Ovary (tissue), 3 donors: ENCODE data around the gene NPAT.

Source experiments
- POLR2A ChIP-seq: fragments of 450-650 bp; IDR thresholded peaks from one replicate; pipeline ENCODE4 v1.6.1; 2017; ENCODE audit warnings: antibody characterized with exemption, mild to moderate bottlenecking, moderate library complexity
- TF ChIP-seq, protein P1 (sequence below), 3 donors: fragments of 450-650 bp in 2 of 3; fragments of 200-600 bp in 1 of 3; IDR thresholded peaks; one replicate each; pipeline versions ENCODE4 v1.5.1 to v1.8.0; 2016 to 2022; ENCODE audit warnings: antibody characterized with exemption in 3 of 3, mild to moderate bottlenecking in 1 of 3
- donor health status: DM: no; HTN: no; CAD: no.

DNA sequence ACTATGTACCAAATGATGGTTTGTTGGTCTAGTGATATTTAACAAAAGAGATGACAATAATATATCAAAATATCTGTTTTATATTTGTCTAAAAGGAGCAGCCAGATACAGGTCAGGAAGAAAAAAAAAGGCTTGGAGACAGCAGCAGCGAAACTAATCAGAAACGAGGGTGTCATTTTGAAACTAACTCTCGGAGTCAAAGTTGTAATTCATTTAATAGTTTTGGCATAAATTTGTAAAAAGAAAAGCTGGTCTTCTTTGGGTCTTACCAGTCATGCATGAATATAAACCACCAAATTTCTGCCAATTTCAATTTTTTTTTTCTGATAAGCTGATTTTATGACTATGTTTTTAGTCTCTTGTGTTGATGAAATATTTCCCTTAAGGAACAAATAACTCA, 25.5 kb downstream of the NPAT start:
- TF ChIP-seq POLR2A = no peak
- TF ChIP-seq, protein P1, sequence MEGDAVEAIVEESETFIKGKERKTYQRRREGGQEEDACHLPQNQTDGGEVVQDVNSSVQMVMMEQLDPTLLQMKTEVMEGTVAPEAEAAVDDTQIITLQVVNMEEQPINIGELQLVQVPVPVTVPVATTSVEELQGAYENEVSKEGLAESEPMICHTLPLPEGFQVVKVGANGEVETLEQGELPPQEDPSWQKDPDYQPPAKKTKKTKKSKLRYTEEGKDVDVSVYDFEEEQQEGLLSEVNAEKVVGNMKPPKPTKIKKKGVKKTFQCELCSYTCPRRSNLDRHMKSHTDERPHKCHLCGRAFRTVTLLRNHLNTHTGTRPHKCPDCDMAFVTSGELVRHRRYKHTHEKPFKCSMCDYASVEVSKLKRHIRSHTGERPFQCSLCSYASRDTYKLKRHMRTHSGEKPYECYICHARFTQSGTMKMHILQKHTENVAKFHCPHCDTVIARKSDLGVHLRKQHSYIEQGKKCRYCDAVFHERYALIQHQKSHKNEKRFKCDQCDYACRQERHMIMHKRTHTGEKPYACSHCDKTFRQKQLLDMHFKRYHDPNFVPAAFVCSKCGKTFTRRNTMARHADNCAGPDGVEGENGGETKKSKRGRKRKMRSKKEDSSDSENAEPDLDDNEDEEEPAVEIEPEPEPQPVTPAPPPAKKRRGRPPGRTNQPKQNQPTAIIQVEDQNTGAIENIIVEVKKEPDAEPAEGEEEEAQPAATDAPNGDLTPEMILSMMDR (IDR thresholded peaks at IDR 0.05) = no peak
